Keratinocyte (primary cell): Measurements from ENCODE around the gene DOP1A. TPM values are rescaled to one million over a fixed set of nuclear protein-coding genes. Genes with fewer than 3 reads are reported as not detected.

Experiments
- DNase-seq: peaks from one replicate; pipeline ENCODE4 v3.0.0-alpha.2; 2011; ENCODE audit warnings: low read depth, missing footprints, low spot score
- FAIRE-seq: peaks from 2 replicates; lab custom pipeline; 2011; peaks lifted over from hg19 to GRCh38; lab: Jason Lieb, UNC
- H2AFZ ChIP-seq: 2 replicates; pipeline ENCODE4 v1.6.0; 2012; ENCODE audit warnings: low read length, control low read depth, inconsistent platforms; ENCODE audit not compliant: control insufficient read depth
- H3K27ac ChIP-seq: 2 replicates; pipeline ENCODE4 v1.5.1; 2011; ENCODE audit warnings: low read length; ENCODE audit not compliant: control insufficient read depth, insufficient read depth
- H3K27me3 ChIP-seq: 3 replicates; pipeline ENCODE4 v1.6.0; 2011; ENCODE audit warnings: low read length; ENCODE audit not compliant: control insufficient read depth, insufficient read depth; ENCODE audit errors: extremely low read depth
- H3K36me3 ChIP-seq, 2 experiments: 2 replicates in 1 of 2; 3 replicates in 1 of 2; pipeline ENCODE4 v1.5.1; 2011; ENCODE audit warnings: low read length in 2 of 2, mild to moderate bottlenecking in 1 of 2; ENCODE audit not compliant: control insufficient read depth in 2 of 2, insufficient read depth in 2 of 2; ENCODE audit errors: extremely low read depth in 1 of 2
- H3K4me1 ChIP-seq: 3 replicates; pipeline ENCODE4 v1.5.1; 2011; ENCODE audit warnings: low read length; ENCODE audit not compliant: control insufficient read depth, insufficient read depth; ENCODE audit errors: extremely low read depth
- H3K4me2 ChIP-seq: 3 replicates; pipeline ENCODE4 v1.6.0; 2011; ENCODE audit warnings: low read depth, low read length; ENCODE audit not compliant: control insufficient read depth, insufficient read depth; ENCODE audit errors: extremely low read depth
- H3K4me3 ChIP-seq, 3 experiments: fragments of 200-600 bp in 1 of 3; sonication (generic) in 1 of 3; 2 replicates in 2 of 3; 3 replicates in 1 of 3; pipeline ENCODE4 v1.5.1; 2011 to 2016; ENCODE audit warnings: low read length in 3 of 3, mild to moderate bottlenecking in 3 of 3, control low read depth in 2 of 3, inconsistent platforms in 1 of 3, low read depth in 1 of 3, mixed read lengths in 1 of 3, mixed run types in 1 of 3, moderate library complexity in 1 of 3; ENCODE audit not compliant: control insufficient read depth in 2 of 3, insufficient read depth in 2 of 3; ENCODE audit errors: extremely low read depth in 1 of 3
- H3K79me2 ChIP-seq: 2 replicates; pipeline ENCODE4 v1.6.0; 2012; ENCODE audit warnings: low read length; ENCODE audit not compliant: control insufficient read depth, insufficient read depth
- H3K9ac ChIP-seq: 3 replicates; pipeline ENCODE4 v1.6.0; 2011; ENCODE audit warnings: low read length; ENCODE audit not compliant: control insufficient read depth, insufficient read depth; ENCODE audit errors: extremely low read depth
- H3K9me1 ChIP-seq: 3 replicates; pipeline ENCODE4 v1.6.0; 2011; ENCODE audit warnings: low read length; ENCODE audit not compliant: control insufficient read depth, insufficient read depth; ENCODE audit errors: extremely low read depth
- H3K9me3 ChIP-seq: 2 replicates; pipeline ENCODE4 v1.5.1; 2012; ENCODE audit warnings: low read depth, low read length; ENCODE audit not compliant: control insufficient read depth
- H4K20me1 ChIP-seq: 3 replicates; pipeline ENCODE4 v1.6.0; 2011; ENCODE audit warnings: low read length; ENCODE audit not compliant: control insufficient read depth, insufficient read depth; ENCODE audit errors: extremely low read depth
- EZH2 ChIP-seq: IDR thresholded peaks from one replicate; pipeline ENCODE4 v1.6.1; 2012; ENCODE audit warnings: inconsistent platforms, mild to moderate bottlenecking, low read length, moderate library complexity
- dilution Hi-C: fragments of 300-500 bp; cut with MboI; formaldehyde crosslinking; loops from one replicate; pipeline ENCODE4 v1.7.0; 2020; ENCODE audit warnings: low sequenced_read_pairs; ENCODE audit not compliant: extremely low pct_ligation_motif_present
- polyA plus RNA-seq, 5 experiments: library from polyadenylated mRNA; depleted of rRNA in 3 of 5; stranded (reverse) in 3 of 5; stranded (forward) in 1 of 5; unstranded in 1 of 5; fragments of >200 nt; gene quantifications; 1 replicate in 1 of 5; 2 replicates in 3 of 5; 3 replicates in 1 of 5; pipeline versions ENCODE4 v1.2.1 to v1.2.3, GENCODE V29; 2011 to 2012; ENCODE audit warnings: missing spikeins in 2 of 5, low read depth in 1 of 5, low replicate concordance in 1 of 5
- TF ChIP-seq, protein P1 (sequence below), 3 experiments: IDR thresholded peaks in 1 of 3; conservative IDR thresholded peaks in 1 of 3; optimal IDR thresholded peaks in 1 of 3; 2 replicates in 2 of 3; 3 replicates in 1 of 3; pipeline versions ENCODE3 to v1.5.1; 2011; ENCODE audit warnings: low read length in 3 of 3, mild to moderate bottlenecking in 3 of 3, moderate library complexity in 2 of 3, control low read depth in 1 of 3, inconsistent platforms in 1 of 3; ENCODE audit not compliant: insufficient read depth in 2 of 3; ENCODE audit errors: extremely low read depth in 1 of 3

Gene DOP1A
- polyA plus RNA-seq, 1 donor (not counting 4 experiments of a cell fraction or from before 2014, with no cell fraction given), result 14.1 TPM

DNA sequence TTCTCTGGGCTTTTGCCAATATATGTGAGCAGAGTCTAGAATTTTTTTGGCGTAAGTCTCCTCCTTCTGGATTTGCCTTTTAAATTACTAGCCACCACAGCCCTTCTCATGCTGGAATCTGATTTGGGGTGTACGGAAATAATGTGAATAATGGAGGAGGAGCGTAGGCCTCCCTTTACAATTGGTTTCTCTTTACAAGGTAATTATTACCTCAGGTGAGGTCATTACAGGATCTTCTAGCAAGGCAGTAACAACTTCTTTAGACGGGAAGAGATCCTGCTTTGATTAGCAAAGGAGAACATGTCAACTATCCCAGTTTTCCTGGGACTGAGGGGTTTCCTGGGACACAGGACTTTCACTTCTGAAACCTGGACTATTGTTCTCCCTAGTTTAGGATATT, 134.6 kb downstream of the DOP1A start:
- Histone ChIP-seq H3K9me3 (no peaks in the 10 kb centered on the region), H3K36me3 (no peaks in the 10 kb centered on the region), H3K4me2 (no peak overlapping the region), H2AFZ (no peak overlapping the region), H3K27me3 (no peaks in the 10 kb centered on the region), H3K27ac (no peak overlapping the region), H3K79me2 (no peaks in the 10 kb centered on the region), H3K4me1 (peaks cover 11% of the 10 kb centered on the region), H3K9ac (no peak overlapping the region), H3K4me3 (no peak overlapping the region), H4K20me1 (no peaks in the 10 kb centered on the region), H3K9me1 (no peaks in the 10 kb centered on the region)
- DNase-seq (no peak), FAIRE-seq (no peak)
- TF ChIP-seq, protein P1, sequence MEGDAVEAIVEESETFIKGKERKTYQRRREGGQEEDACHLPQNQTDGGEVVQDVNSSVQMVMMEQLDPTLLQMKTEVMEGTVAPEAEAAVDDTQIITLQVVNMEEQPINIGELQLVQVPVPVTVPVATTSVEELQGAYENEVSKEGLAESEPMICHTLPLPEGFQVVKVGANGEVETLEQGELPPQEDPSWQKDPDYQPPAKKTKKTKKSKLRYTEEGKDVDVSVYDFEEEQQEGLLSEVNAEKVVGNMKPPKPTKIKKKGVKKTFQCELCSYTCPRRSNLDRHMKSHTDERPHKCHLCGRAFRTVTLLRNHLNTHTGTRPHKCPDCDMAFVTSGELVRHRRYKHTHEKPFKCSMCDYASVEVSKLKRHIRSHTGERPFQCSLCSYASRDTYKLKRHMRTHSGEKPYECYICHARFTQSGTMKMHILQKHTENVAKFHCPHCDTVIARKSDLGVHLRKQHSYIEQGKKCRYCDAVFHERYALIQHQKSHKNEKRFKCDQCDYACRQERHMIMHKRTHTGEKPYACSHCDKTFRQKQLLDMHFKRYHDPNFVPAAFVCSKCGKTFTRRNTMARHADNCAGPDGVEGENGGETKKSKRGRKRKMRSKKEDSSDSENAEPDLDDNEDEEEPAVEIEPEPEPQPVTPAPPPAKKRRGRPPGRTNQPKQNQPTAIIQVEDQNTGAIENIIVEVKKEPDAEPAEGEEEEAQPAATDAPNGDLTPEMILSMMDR (optimal IDR thresholded peaks at IDR 0.05 in 1 of 3, IDR thresholded peaks at IDR 0.05 in 1 of 3, conservative IDR thresholded peaks at IDR 0.05 in 1 of 3; ENCODE audit: extremely low read depth in 1 of 3, insufficient read depth in 2 of 3, low read length in 3 of 3), result no peak
- no peak for TF ChIP-seq EZH2
- dilution Hi-C loops, result no loop called here

DNA sequence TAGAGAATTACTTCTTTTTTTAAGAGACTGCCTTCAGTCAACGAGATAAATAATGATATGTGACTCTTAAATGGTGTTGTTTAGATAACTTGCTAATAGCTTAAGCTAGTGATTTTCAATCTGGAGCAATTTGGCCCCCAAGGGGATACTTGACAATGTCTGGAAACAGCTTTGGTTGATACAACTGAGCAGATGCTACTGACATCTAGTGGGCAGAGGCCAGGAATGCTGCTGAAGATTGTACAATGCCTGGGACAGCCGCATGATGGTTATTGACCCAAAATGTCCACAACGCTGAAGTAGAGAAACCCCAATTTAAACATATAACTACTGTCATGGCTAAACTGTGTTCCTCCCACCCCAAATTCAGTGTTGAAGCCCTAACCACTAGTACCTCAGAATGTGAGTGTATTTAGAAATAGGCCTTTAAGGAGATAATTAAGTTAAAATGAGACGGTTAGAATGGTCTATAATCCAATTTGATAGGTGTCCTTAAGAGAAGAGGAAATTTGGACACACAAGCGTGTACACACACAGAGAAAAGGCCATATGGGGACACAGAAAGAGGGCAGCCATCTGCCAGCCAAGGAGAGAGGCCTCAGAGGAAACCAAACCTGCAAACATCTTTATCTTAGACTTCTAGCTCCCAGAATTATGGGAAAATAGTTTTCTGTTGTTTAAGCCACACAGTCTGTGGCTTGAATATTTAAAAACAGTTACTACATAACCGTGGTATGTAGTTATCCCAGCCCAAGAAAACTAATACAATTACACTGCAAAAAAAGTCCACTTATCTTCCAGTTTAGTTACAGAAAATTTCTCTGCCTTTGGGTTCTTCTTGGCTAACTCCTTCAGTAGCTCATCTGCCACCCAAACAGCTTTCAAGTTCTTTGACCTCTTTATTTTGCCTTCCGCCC, 147.9 kb downstream of the DOP1A start:
- Histone ChIP-seq H2AFZ (no peak overlapping the region), H3K36me3 (peaks cover 4 to 12% of the 10 kb centered on the region in 2 experiments), H3K27ac (no peak overlapping the region), H3K4me3 (no peak overlapping the region), H3K9ac (no peak overlapping the region), H3K9me3 (no peaks in the 10 kb centered on the region), H3K4me2 (no peak overlapping the region), H3K79me2 (no peaks in the 10 kb centered on the region), H4K20me1 (no peaks in the 10 kb centered on the region), H3K4me1 (no peaks in the 10 kb centered on the region), H3K27me3 (no peaks in the 10 kb centered on the region), H3K9me1 (no peaks in the 10 kb centered on the region)
- peak; percentile 88 for FAIRE-seq
- DNase-seq, result no peak
- dilution Hi-C loops, result no loop called here
- TF ChIP-seq, protein P1 (optimal IDR thresholded peaks at IDR 0.05 in 1 of 3, IDR thresholded peaks at IDR 0.05 in 1 of 3, conservative IDR thresholded peaks at IDR 0.05 in 1 of 3; ENCODE audit: extremely low read depth in 1 of 3, insufficient read depth in 2 of 3, low read length in 3 of 3), result peak; percentile 80 to 90 (median 81)
- no peak for TF ChIP-seq EZH2
